Ovary (tissue), 9 donors: Measurements from ENCODE around the gene FNDC8. TPM values are rescaled to one million over a fixed set of nuclear protein-coding genes. Genes with fewer than 3 reads are reported as not detected.
"Not testable (repeated sequence)": the region's sequence is repeated elsewhere in the genome, so short reads cannot be mapped to it uniquely, and the experiment has no call there.

ENCODE experiments used
- DNase-seq, 5 donors: peaks; one replicate each; pipeline ENCODE4 v3.0.0-alpha.2; 2019 to 2020
- H3K27ac ChIP-seq, 2 donors: fragments of 200-600 bp; one replicate each; pipeline versions ENCODE4 v1.5.1 to v1.8.0; 2019 to 2022
- H3K27me3 ChIP-seq: fragments of 200-600 bp; one replicate; pipeline ENCODE4 v1.8.0; 2022
- H3K36me3 ChIP-seq: fragments of 200-600 bp; sonication (generic); one replicate; pipeline ENCODE4 v1.5.1; 2019
- H3K4me1 ChIP-seq: one replicate; pipeline ENCODE4 v1.8.1; 2013; ENCODE audit warnings: mild to moderate bottlenecking, moderate library complexity; ENCODE audit not compliant: insufficient read depth
- H3K4me3 ChIP-seq: fragments of 200-600 bp; sonication (generic); one replicate; pipeline ENCODE4 v1.5.1; 2017
- H3K9me3 ChIP-seq, 2 donors: fragments of 200-600 bp in 1 of 2; sonication (generic) in 1 of 2; one replicate each; pipeline versions ENCODE4 v1.5.1 to v1.8.1; 2013 to 2019; ENCODE audit warnings: mild to moderate bottlenecking in 1 of 2, moderate library complexity in 1 of 2
- CTCF ChIP-seq, 3 donors: fragments of 450-650 bp in 2 of 3; fragments of 200-600 bp in 1 of 3; IDR thresholded peaks; one replicate each; pipeline versions ENCODE4 v1.5.1 to v1.8.0; 2016 to 2022; ENCODE audit warnings: antibody characterized with exemption in 3 of 3, mild to moderate bottlenecking in 1 of 3
- EP300 ChIP-seq: sonication (generic); formaldehyde crosslinking; IDR thresholded peaks from one replicate; pipeline ENCODE4 v1.6.1; 2017; ENCODE audit warnings: antibody characterized with exemption
- POLR2A ChIP-seq: fragments of 450-650 bp; IDR thresholded peaks from one replicate; pipeline ENCODE4 v1.6.1; 2017; ENCODE audit warnings: antibody characterized with exemption, mild to moderate bottlenecking, moderate library complexity
- WGBS, 3 donors: extraction: QIAGEN DNeasy Blood & Tissue Kit in 1 of 3; methylation state at CpG; one replicate each; pipeline versions ENCODE4 v1.1.5 to v1.1.7; 2013 to 2017; 5-methylcytosine and 5-hydroxymethylcytosine counted together
- intact Hi-C, 4 donors: fragments of 100-400 bp; cut with DNase I; formaldehyde crosslinking; loops; one replicate each; pipeline versions ENCODE4 v1.11.0 to v1.15.1; 2022 to 2023
- polyA plus RNA-seq, 2 donors: library from polyadenylated mRNA; stranded (reverse); fragments of 200-250 nt in 1 of 2; fragments of 350-450 nt in 1 of 2; fragmentation: Illumina TruSeq in 1 of 2; extraction: RNeasy Lipid Tissue Mini Kit (QIAGEN cat#74804) in 1 of 2; gene quantifications; one replicate each; pipeline ENCODE4 v1.2.3, GENCODE V29; 2013 to 2014
- total RNA-seq, 7 donors: library from RNA; depleted of rRNA in 2 of 7; stranded (reverse); fragments of >200 nt in 2 of 7; fragmentation: NEBNext Ultra II Directional in 3 of 7; extraction: Animal tissue kit (Norgen Biotek cat#: 25700) in 3 of 7; gene quantifications; one replicate each; pipeline versions ENCODE4 v1.1.0 to v1.2.4, GENCODE V29; 2016 to 2023
- donor health status: DM: no; HTN: no; CAD: no; lungs with moderate emphysema.
- donor health status: DM: no; HTN: no; CAD: no.
- donor health status: Bipolar disorder and iron deficiency.
- donor health status: DM: yes; HTN: yes; CAD: no.
- donor health status: DM: no; HTN: no; CAD: no.
- donor health status: DM: yes; HTN: yes; CAD: no.

FNDC8 gene
- total and polyA plus RNA-seq, 9 donors, result not detected

- H3K4me1 ChIP-seq, result no peaks in the 10 kb centered on the region
- no peaks in the 10 kb centered on the region for H3K9me3 ChIP-seq
- H3K36me3 ChIP-seq, result no peaks in the 10 kb centered on the region
- no peaks in the 10 kb centered on the region for H3K27me3 ChIP-seq
- H3K27ac ChIP-seq, result no peak overlapping the region
- WGBS, 3 donors, result 43 to 46% (median 46%) methylated on average over 2 of the region's 2 CpGs
- intact Hi-C loops, result loop anchor here in 1 of 4 donors (10.0 kb wide), 1 partner anchor 363 kb away; the partner anchor contains the start of gene SLFN12L
- no peak overlapping the region for H3K4me3 ChIP-seq
- no peak for DNase-seq
- no peak for TF ChIP-seq CTCF (IDR thresholded peaks at IDR 0.05)
- no peak for TF ChIP-seq POLR2A
Measured at GRCh38 chr17:35171834-35172233, 50.4 kb downstream of the FNDC8 start.

- intact Hi-C loops, result loop anchor here in 1 of 4 donors (10.0 kb wide), 1 partner anchor 362 kb away; the partner anchor contains the start of gene SLFN12L
- not testable (repeated sequence) for H3K36me3 ChIP-seq, H3K9me3 ChIP-seq, H3K4me1 ChIP-seq, DNase-seq, H3K27ac ChIP-seq, H3K4me3 ChIP-seq, H3K27me3 ChIP-seq
- WGBS, 3 donors, result 60 to 74% (median 62%) methylated on average over 3 of the region's 3 CpGs
Measured at GRCh38 chr17:35172321-35172720, 50.9 kb downstream of the FNDC8 start.

GRCh38 chr17:35174835-35175334, 53.5 kb downstream of the FNDC8 start:
- no peaks in the 10 kb centered on the region for H3K27me3 ChIP-seq
- no peak overlapping the region for H3K27ac ChIP-seq
- no peaks in the 10 kb centered on the region for H3K36me3 ChIP-seq
- WGBS, 3 donors, result 74 to 80% (median 79%) methylated on average over 2 of the region's 2 CpGs
- no peaks in the 10 kb centered on the region for H3K4me1 ChIP-seq
- H3K4me3 ChIP-seq, result no peak overlapping the region
- TF ChIP-seq EP300 (no peak), POLR2A (no peak), CTCF (IDR thresholded peaks at IDR 0.05) (no peak)
- DNase-seq, result no peak
- H3K9me3 ChIP-seq, result no peaks in the 10 kb centered on the region
- intact Hi-C loops, result loop anchor here in 1 of 4 donors (10.0 kb wide), 1 partner anchor 360 kb away; the partner anchor contains the start of gene SLFN12L

- no peak for DNase-seq
- no peaks in the 10 kb centered on the region for H3K9me3 ChIP-seq
- no peak overlapping the region for H3K27ac ChIP-seq
- no peaks in the 10 kb centered on the region for H3K36me3 ChIP-seq
- WGBS, 3 donors, result 67 to 84% (median 73%) methylated on average over 9 of the region's 9 CpGs
- TF ChIP-seq CTCF (IDR thresholded peaks at IDR 0.05), result no peak
- no peak for TF ChIP-seq EP300
- TF ChIP-seq POLR2A, result no peak
- H3K4me3 ChIP-seq, result no peak overlapping the region
- no peaks in the 10 kb centered on the region for H3K27me3 ChIP-seq
- no peaks in the 10 kb centered on the region for H3K4me1 ChIP-seq
- intact Hi-C loops, result loop anchor here in 1 of 4 donors (10.0 kb wide), 1 partner anchor 359 kb away; the partner anchor contains the start of gene SLFN12L
Measured at GRCh38 chr17:35175638-35176415, 54.4 kb downstream of the FNDC8 start.

GRCh38 chr17:35176897-35177296, 55.5 kb downstream of the FNDC8 start:
- WGBS, 3 donors, result 61 to 70% (median 65%) methylated on average over 8 of the region's 8 CpGs
- H3K27me3 ChIP-seq, result no peaks in the 10 kb centered on the region
- no peaks in the 10 kb centered on the region for H3K4me1 ChIP-seq
- intact Hi-C loops, result loop anchor here in 1 of 4 donors (10.0 kb wide), 1 partner anchor 358 kb away; the partner anchor contains the start of gene SLFN12L
- no peak for DNase-seq
- H3K36me3 ChIP-seq, result no peaks in the 10 kb centered on the region
- no peak for TF ChIP-seq CTCF (IDR thresholded peaks at IDR 0.05)
- TF ChIP-seq POLR2A, result no peak
- TF ChIP-seq EP300, result no peak
- H3K27ac ChIP-seq, result no peak overlapping the region
- no peak overlapping the region for H3K4me3 ChIP-seq
- H3K9me3 ChIP-seq, result no peaks in the 10 kb centered on the region

GRCh38 chr17:35179379-35179778, 58.0 kb downstream of the FNDC8 start:
- H3K36me3 ChIP-seq, result not testable (repeated sequence)
- intact Hi-C loops, result loop anchor here in 1 of 4 donors (10.0 kb wide), 1 partner anchor 355 kb away; the partner anchor contains the start of gene SLFN12L
- WGBS, 3 donors, result 89 to 96% (median 90%) methylated on average over 5 of the region's 5 CpGs

More at GRCh38 chr17:35179379-35179778, 58.0 kb downstream of the FNDC8 start:
- not testable (repeated sequence) for H3K27ac ChIP-seq, DNase-seq, H3K27me3 ChIP-seq, H3K9me3 ChIP-seq, H3K4me1 ChIP-seq, H3K4me3 ChIP-seq
